Small intestine (tissue), 7 donors: ENCODE data around the gene NUDT1. TPM values are rescaled to one million over a fixed set of nuclear protein-coding genes. Genes with fewer than 3 reads are reported as not detected.

Source experiments
- DNase-seq, 2 donors: peaks; one replicate each; pipeline versions ENCODE4 v3.0.0 to v3.0.0-alpha.2; 2013
- FAIRE-seq: peaks from 2 replicates; lab custom pipeline; 2012; peaks lifted over from hg19 to GRCh38; lab: Jason Lieb, UNC
- H3K27ac ChIP-seq, 3 donors: one replicate each; pipeline ENCODE4 v1.5.1; 2013; ENCODE audit warnings: low read length in 2 of 3, mild to moderate bottlenecking in 2 of 3, control low read depth in 1 of 3, inconsistent platforms in 1 of 3, low read depth in 1 of 3, moderate library complexity in 1 of 3
- H3K27me3 ChIP-seq, 3 donors: one replicate each; pipeline ENCODE4 v1.6.1; 2013; ENCODE audit warnings: low read length in 3 of 3, inconsistent platforms in 1 of 3; ENCODE audit not compliant: control insufficient read depth in 3 of 3, insufficient read depth in 3 of 3
- H3K36me3 ChIP-seq, 3 donors: one replicate each; pipeline ENCODE4 v1.6.1; 2013; ENCODE audit warnings: low read length in 3 of 3, inconsistent platforms in 1 of 3, low read depth in 1 of 3, mild to moderate bottlenecking in 1 of 3, moderate library complexity in 1 of 3; ENCODE audit not compliant: control insufficient read depth in 3 of 3, insufficient read depth in 2 of 3
- H3K4me1 ChIP-seq, 3 donors: one replicate each; pipeline ENCODE4 v1.6.1; 2013; ENCODE audit warnings: low read length in 2 of 3, inconsistent platforms in 1 of 3, low read depth in 1 of 3, mild to moderate bottlenecking in 1 of 3, moderate library complexity in 1 of 3; ENCODE audit not compliant: control insufficient read depth in 3 of 3, insufficient read depth in 2 of 3
- H3K4me3 ChIP-seq, 3 donors: one replicate each; pipeline ENCODE4 v1.5.1; 2013; ENCODE audit warnings: low read length in 3 of 3, control low read depth in 1 of 3, inconsistent platforms in 1 of 3, low read depth in 1 of 3, mild to moderate bottlenecking in 1 of 3, moderate library complexity in 1 of 3
- H3K9me3 ChIP-seq, 2 donors: one replicate each; pipeline ENCODE4 v1.6.1; 2013; ENCODE audit warnings: low read depth in 1 of 2, low read length in 1 of 2; ENCODE audit not compliant: control insufficient read depth in 2 of 2, insufficient read depth in 1 of 2
- WGBS, 3 donors: extraction: QIAGEN DNeasy Blood & Tissue Kit; methylation state at CpG; one replicate each; pipeline ENCODE4 v1.1.7; 2013; 5-methylcytosine and 5-hydroxymethylcytosine counted together
- polyA plus RNA-seq, 4 donors: library from polyadenylated mRNA; stranded (reverse) in 3 of 4; unstranded in 1 of 4; fragments of 200-250 nt in 3 of 4; fragments of 120-200 nt in 1 of 4; gene quantifications; one replicate each; pipeline versions ENCODE4 v1.2.1 to v1.2.3, GENCODE V29; 2013
- donor health status: healthy with polysubstance abuse.
- donor health status: control.
- donor health status: control.
- donor health status: Bipolar disorder and iron deficiency.
- donor health status: healthy.

Gene NUDT1
- polyA plus RNA-seq, 4 donors = 22.1 to 39.6 (median 22.4) TPM

DNA sequence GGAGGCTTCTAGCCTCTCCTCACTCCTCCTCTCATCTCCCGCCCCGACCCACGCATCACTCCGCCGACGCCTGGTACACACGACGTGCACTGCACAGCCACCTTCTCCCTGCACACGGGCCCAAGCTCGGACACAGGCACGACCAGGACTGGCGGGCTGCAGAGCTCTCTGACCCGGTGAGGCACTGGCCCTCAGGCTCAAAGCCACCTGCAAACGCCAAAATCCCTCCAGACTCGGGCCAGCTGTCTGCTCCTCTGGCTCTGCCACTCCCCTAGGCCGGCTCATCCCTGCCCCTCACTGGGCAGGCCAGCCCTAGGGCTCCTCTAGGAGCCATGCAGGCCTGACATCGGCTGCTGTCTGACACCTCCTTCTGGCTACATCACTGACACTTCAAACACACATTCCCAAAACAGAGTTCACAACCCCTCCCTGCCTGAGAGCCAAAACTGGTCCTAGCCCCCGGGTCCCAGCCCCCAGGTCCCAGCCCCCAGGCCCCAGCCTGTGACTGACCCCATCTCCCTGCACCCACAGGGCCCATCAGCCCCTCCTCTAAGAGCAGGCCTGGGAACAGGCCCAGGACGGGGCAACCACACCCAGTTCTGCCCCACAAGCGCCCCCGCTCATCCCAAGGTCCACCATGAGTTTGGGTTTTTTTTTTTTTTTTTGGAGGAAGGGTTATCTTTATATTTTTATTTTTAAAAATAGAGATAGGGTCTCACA lies 44.4 kb upstream of the NUDT1 start:
- Histone ChIP-seq H3K36me3 (peaks cover 0 to 78% (median 9%) of the 10 kb centered on the region in 3 donors), H3K4me3 (no peak overlapping the region), H3K27ac (no peak overlapping the region), H3K4me1 (no peaks in the 10 kb centered on the region), H3K27me3 (no peaks in the 10 kb centered on the region), H3K9me3 (peaks cover 2 to 15% of the 10 kb centered on the region in 2 donors)
- DNase-seq = no peak
- WGBS, 3 donors = 90 to 95% (median 92%) methylated on average over 20 to 21 of the region's 21 CpGs
- FAIRE-seq = no peak

DNA sequence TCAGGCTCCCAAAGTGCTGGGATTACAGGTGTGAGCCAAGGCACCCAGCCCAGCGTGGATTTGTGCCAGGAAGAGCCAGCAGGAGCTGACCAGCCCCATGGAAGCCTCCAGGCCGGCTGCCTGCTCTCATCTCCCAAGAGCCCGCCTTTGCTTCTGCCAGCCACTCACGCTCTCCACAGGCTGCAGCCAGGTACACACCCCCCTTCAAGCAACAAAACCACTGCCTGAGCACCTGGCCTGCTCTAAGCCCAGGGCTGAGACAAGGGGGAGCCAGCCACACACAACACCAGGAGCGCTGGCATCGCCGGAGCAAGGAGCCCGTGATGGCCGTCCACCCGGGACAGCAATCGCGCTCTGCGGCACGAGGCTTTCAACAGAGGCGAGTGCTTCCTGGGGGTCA lies 43.8 kb upstream of the NUDT1 start:
- FAIRE-seq (no peak), DNase-seq (no peak)
- Histone ChIP-seq H3K27ac (no peak overlapping the region), H3K36me3 (peaks cover 0 to 79% (median 9%) of the 10 kb centered on the region in 3 donors), H3K9me3 (peaks cover 2 to 15% of the 10 kb centered on the region in 2 donors), H3K4me1 (no peaks in the 10 kb centered on the region), H3K27me3 (no peaks in the 10 kb centered on the region), H3K4me3 (no peak overlapping the region)
- WGBS, 3 donors = 95 to 97% (median 96%) methylated on average over 15 of the region's 15 CpGs

DNA sequence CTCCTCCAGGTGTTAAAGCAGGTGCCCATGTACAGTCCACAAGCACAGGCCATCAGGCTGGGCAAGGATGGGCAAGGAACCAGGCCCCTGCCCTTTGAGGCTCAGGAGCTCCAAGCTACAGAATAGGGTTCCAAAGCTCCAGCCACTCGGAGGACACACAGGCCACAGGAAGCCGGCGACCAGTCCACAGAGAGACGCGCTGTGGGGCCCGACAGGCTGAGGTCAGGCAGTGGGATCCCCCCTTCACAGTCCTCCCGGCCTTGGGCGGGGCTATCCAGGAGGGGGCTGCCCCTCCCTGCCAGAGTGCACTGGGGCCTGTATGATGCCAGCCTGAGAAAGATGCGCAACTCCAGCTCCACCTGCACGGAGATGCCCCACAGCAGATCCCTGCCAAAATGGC lies 43.3 kb upstream of the NUDT1 start:
- Histone ChIP-seq H3K27ac (no peak overlapping the region), H3K4me1 (no peaks in the 10 kb centered on the region), H3K36me3 (peaks cover 0 to 77% (median 9%) of the 10 kb centered on the region in 3 donors), H3K4me3 (no peak overlapping the region), H3K27me3 (no peaks in the 10 kb centered on the region), H3K9me3 (peaks cover 2 to 15% of the 10 kb centered on the region in 2 donors)
- DNase-seq (no peak), FAIRE-seq (no peak)
- 91 to 97% (median 93%) methylated on average over 10 of the region's 10 CpGs for WGBS, 3 donors

DNA sequence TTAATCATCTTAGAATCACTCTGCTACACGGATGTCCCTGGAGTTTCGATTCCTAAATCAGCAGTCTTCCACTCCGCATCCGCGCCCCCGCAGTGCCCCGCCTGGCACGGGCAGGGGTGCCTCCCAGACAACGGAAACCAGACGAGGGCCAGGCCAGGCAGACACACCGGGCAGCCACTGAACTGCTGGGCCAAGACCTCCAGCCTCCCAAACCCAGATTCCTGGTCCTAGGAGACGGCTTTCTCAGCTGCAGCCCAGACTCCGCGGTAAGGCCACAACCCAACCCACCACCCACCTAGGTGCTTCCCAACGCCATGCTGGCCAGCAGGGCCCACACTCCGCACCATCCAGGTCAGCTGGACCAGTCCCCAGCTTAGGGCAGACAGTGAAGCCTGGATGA lies 42.5 kb upstream of the NUDT1 start:
- DNase-seq (no peak), FAIRE-seq (no peak)
- H3K27me3 ChIP-seq = no peaks in the 10 kb centered on the region
- no peak overlapping the region for H3K4me3 ChIP-seq
- 95 to 99% (median 97%) methylated on average over 16 of the region's 16 CpGs for WGBS, 3 donors
- H3K27ac ChIP-seq = no peak overlapping the region
- peaks cover 0 to 81% (median 9%) of the 10 kb centered on the region in 3 donors for H3K36me3 ChIP-seq
- H3K4me1 ChIP-seq = no peaks in the 10 kb centered on the region
- H3K9me3 ChIP-seq = peaks cover 2 to 15% of the 10 kb centered on the region in 2 donors

DNA sequence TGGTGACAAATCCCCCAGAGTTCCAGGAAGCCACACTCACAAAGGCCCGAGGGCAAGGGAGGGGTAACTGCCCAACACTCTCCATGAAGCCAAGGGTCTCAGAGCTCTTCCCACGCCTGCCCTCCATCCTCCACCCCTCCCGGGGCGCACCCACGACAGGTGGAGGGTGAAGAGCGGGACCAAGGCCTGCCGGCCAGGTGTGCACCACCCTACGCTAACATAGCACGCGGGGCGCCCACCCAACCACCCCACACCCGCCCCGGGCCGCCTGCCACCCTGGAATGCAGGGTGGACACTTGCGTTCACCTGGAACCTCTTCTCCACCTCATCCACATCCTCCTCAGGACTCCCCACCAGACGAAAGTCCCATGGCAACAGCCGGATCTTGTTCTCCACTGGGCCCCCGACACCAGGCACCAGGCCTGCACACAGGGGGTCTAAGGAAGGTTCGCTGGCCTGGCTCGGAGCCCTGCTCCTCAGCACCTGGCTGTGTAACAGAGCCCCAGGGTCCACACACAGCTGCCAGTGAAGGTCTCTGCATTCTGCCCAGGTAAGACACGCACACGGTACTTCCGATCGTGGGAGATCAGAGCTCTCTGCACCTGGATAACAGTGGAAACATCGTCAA lies 42.0 kb upstream of the NUDT1 start:
- DNase-seq (no peak), FAIRE-seq (no peak)
- Histone ChIP-seq H3K4me3 (no peak overlapping the region), H3K9me3 (peaks cover 2 to 15% of the 10 kb centered on the region in 2 donors), H3K36me3 (peaks cover 0 to 84% (median 9%) of the 10 kb centered on the region in 3 donors), H3K4me1 (no peaks in the 10 kb centered on the region), H3K27ac (no peak overlapping the region), H3K27me3 (no peaks in the 10 kb centered on the region)
- WGBS, 3 donors = 93 to 96% (median 95%) methylated on average over 22 to 25 of the region's 25 CpGs

DNA sequence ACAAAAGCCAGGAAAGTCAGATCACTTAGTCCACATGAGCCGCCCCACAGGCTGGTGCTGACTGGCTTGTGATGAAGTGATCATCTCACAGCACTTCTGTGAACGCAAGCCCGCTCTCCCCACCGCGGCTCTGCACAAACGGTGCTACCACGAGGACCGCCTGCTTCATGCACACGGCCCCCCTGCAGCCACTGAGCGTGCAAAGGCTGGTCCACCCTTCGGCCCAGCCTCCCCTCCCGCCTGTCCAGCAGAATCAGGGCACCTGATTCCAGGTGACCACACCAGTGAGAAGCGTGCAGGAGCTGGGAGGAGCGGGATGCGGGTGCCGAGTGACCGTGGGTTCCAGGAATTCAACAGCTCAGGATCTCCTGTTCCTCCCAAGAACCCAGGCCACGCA lies 41.4 kb upstream of the NUDT1 start:
- H3K4me1 ChIP-seq = no peaks in the 10 kb centered on the region
- peaks cover 0 to 87% (median 6%) of the 10 kb centered on the region in 3 donors for H3K36me3 ChIP-seq
- H3K27me3 ChIP-seq = no peaks in the 10 kb centered on the region
- FAIRE-seq (no peak), DNase-seq (no peak)
- no peak overlapping the region for H3K4me3 ChIP-seq
- H3K27ac ChIP-seq = no peak overlapping the region
- H3K9me3 ChIP-seq = peaks cover 2 to 11% of the 10 kb centered on the region in 2 donors
- 95 to 97% (median 95%) methylated on average over 18 of the region's 18 CpGs for WGBS, 3 donors

DNA sequence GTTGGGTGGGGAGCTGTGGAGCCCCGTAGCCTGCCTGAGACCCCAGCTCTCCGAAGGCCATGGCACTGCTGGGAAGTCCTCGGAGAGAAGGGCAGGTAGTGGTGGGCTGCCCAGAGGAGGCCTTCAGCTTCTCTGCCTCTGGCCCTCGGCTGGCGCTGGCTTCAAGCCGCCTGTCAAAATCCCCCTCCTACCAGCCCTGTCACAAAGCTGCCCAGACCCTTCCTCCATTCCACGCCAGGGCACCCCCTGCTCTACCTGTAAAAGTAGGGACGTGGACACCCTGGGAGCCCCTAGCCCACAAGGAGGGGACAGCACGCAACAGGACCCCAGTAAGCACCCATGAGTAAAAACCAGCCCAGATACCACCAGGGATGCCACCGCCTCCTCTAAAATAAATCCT lies 40.9 kb upstream of the NUDT1 start:
- H3K4me1 ChIP-seq = no peaks in the 10 kb centered on the region
- no peaks in the 10 kb centered on the region for H3K27me3 ChIP-seq
- FAIRE-seq (no peak), DNase-seq (no peak)
- 95 to 99% (median 97%) methylated on average over 9 to 10 of the region's 10 CpGs for WGBS, 3 donors
- H3K9me3 ChIP-seq = peaks cover 0 to 6% of the 10 kb centered on the region in 2 donors
- H3K4me3 ChIP-seq = no peak overlapping the region
- H3K36me3 ChIP-seq = peaks cover 0 to 84% (median 4%) of the 10 kb centered on the region in 3 donors
- H3K27ac ChIP-seq = no peak overlapping the region

DNA sequence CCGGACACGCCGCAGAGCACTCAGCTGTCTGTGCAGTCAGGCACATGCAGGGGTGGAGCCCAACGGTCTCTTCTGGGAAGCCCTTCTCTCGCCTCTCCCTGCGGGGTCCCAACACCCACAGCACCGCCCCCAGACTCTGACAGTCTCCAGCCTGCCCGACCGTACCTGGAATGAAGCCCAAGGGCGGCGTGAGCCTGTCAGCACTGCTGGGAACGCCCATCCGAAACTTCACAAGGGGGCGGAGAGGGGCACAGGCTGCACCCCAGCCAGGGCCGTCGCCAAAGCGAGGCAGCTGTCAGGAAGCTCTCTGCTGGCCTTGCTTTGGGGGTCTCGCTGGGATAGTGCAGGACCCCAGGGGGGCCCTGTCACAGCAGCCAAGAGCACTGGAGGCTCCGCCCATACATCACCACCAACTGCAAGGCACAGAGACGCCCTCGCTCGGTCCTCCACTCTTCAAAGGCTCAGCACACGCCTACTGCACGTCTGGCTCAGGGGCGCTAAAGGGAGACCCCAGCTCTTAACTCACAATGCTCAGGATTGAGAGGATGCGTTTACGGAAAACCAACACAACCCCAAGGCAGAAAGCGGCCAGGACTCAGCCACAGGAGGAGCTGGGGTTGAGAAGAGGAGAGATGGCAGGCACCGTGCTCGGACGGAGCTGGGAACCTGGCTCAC lies 40.2 kb upstream of the NUDT1 start:
- no peak overlapping the region for H3K27ac ChIP-seq
- no peaks in the 10 kb centered on the region for H3K27me3 ChIP-seq
- FAIRE-seq (no peak), DNase-seq (no peak)
- H3K36me3 ChIP-seq = peaks cover 0 to 77% (median 0%) of the 10 kb centered on the region in 3 donors
- H3K4me3 ChIP-seq = no peak overlapping the region
- H3K9me3 ChIP-seq = no peaks in the 10 kb centered on the region
- no peaks in the 10 kb centered on the region for H3K4me1 ChIP-seq
- 82 to 94% (median 92%) methylated on average over 31 of the region's 31 CpGs for WGBS, 3 donors
